Measurements from ENCODE around the gene SPATA31D4.
"Not testable (repeated sequence)": the region's sequence is repeated elsewhere in the genome, so short reads cannot be mapped to it uniquely, and the experiment has no call there.

Gene SPATA31D4

GRCh38 chr9:81928305-81928704 is at the start of gene SPATA31D4:
TSS of gene SPATA31D4 (plus strand) at chr9:81928428. CDS start at chr9:81928514, 86 bp downstream.
- not testable (repeated sequence) for DNase-seq

- DNase-seq = no peak
Observed at GRCh38 chr9:81878530-81878929, 49.7 kb upstream of the SPATA31D4 start.

- DNase-seq = no peak
Observed at GRCh38 chr9:81879501-81879916, 48.7 kb upstream of the SPATA31D4 start.

GRCh38 chr9:81885602-81886001 is 42.6 kb upstream of the SPATA31D4 start:
- DNase-seq = no peak

GRCh38 chr9:81886665-81887064 is 41.6 kb upstream of the SPATA31D4 start:
- DNase-seq = no peak

GRCh38 chr9:81890104-81890503 is 38.1 kb upstream of the SPATA31D4 start:
- DNase-seq = no peak

GRCh38 chr9:81892440-81892839 is 35.8 kb upstream of the SPATA31D4 start:
- DNase-seq = no peak

- no peak for DNase-seq
Observed at GRCh38 chr9:81893929-81894328, 34.3 kb upstream of the SPATA31D4 start.

GRCh38 chr9:81894891-81895290 is 33.3 kb upstream of the SPATA31D4 start:
- no peak for DNase-seq

GRCh38 chr9:81896070-81896469 is 32.2 kb upstream of the SPATA31D4 start:
- no peak for DNase-seq

GRCh38 chr9:81898851-81899250 is 29.4 kb upstream of the SPATA31D4 start:
- no peak for DNase-seq

- DNase-seq = no peak
Observed at GRCh38 chr9:81902196-81902595, 26.0 kb upstream of the SPATA31D4 start.

GRCh38 chr9:81902626-81903025 is 25.6 kb upstream of the SPATA31D4 start:
- DNase-seq = no peak

- DNase-seq = no peak
Observed at GRCh38 chr9:81906671-81907070, 21.6 kb upstream of the SPATA31D4 start.

- no peak for DNase-seq
Observed at GRCh38 chr9:81912135-81912534, 16.1 kb upstream of the SPATA31D4 start.

GRCh38 chr9:81915801-81916505 is 12.3 kb upstream of the SPATA31D4 start:
- DNase-seq = no peak

GRCh38 chr9:81918507-81918906 is 9.7 kb upstream of the SPATA31D4 start:
- DNase-seq = not testable (repeated sequence)

GRCh38 chr9:81930147-81930546 is 1.9 kb downstream of the SPATA31D4 start:
- DNase-seq = not testable (repeated sequence)

- not testable (repeated sequence) for DNase-seq
Observed at GRCh38 chr9:81933547-81933946, 5.3 kb downstream of the SPATA31D4 start.

- DNase-seq = not testable (repeated sequence)
Observed at GRCh38 chr9:81943393-81943792, 15.2 kb downstream of the SPATA31D4 start, which contains the start of gene SPATA31D3. TSS of gene SPATA31D3 (plus strand) at chr9:81943500. CDS start at chr9:81943586, 86 bp downstream.

GRCh38 chr9:81948650-81949049 is 20.4 kb downstream of the SPATA31D4 start:
- DNase-seq = not testable (repeated sequence)

GRCh38 chr9:81953096-81953495 is 24.9 kb downstream of the SPATA31D4 start:
- no peak for DNase-seq

GRCh38 chr9:81955625-81956024 is 27.4 kb downstream of the SPATA31D4 start:
- DNase-seq = no peak

- DNase-seq = no peak
Observed at GRCh38 chr9:81964218-81965171, 36.3 kb downstream of the SPATA31D4 start.
